Gastroesophageal sphincter (tissue), 4 donors: ENCODE results near the gene NYAP1. TPM values are rescaled to one million over a fixed set of nuclear protein-coding genes. Genes with fewer than 3 reads are reported as not detected.

Experiments used
- ATAC-seq: fragments of 150-250 bp; one replicate; pipeline ENCODE4 v1.9.1; 2016; ENCODE audit warnings: mild to moderate bottlenecking, moderate library complexity
- H3K27ac ChIP-seq, 4 donors: fragments of 200-600 bp; sonication (generic) in 3 of 4; 1 replicate in 3 of 4; 2 replicates in 1 of 4; pipeline ENCODE4 v1.5.1; 2016 to 2019
- H3K27me3 ChIP-seq: fragments of 200-600 bp; sonication (generic); one replicate; pipeline ENCODE4 v1.5.1; 2019
- H3K36me3 ChIP-seq, 2 donors: fragments of 200-600 bp; sonication (generic); one replicate each; pipeline ENCODE4 v1.5.1; 2019; ENCODE audit warnings: control low read depth in 1 of 2
- H3K4me1 ChIP-seq, 3 donors: fragments of 200-600 bp; sonication (generic); 1 replicate in 2 of 3; 2 replicates in 1 of 3; pipeline ENCODE4 v1.5.1; 2016 to 2019; ENCODE audit warnings: control low read depth in 2 of 3
- H3K4me3 ChIP-seq, 2 donors: fragments of 200-600 bp; sonication (generic); one replicate each; pipeline ENCODE4 v1.5.1; 2019; ENCODE audit warnings: mild to moderate bottlenecking in 1 of 2, moderate library complexity in 1 of 2
- H3K9me3 ChIP-seq, 3 donors: fragments of 200-600 bp; sonication (generic); one replicate each; pipeline ENCODE4 v1.5.1; 2017 to 2019; ENCODE audit warnings: control low read depth in 2 of 3
- CTCF ChIP-seq, 4 experiments: fragments of 200-600 bp in 2 of 4; fragments of 450-650 bp in 2 of 4; sonication (generic) in 1 of 4; IDR thresholded peaks; one replicate each; pipeline ENCODE4 v1.5.1; 2017 to 2019; ENCODE audit warnings: antibody characterized with exemption in 4 of 4, mild to moderate bottlenecking in 2 of 4, moderate library complexity in 2 of 4
- EP300 ChIP-seq: sonication (generic); formaldehyde crosslinking; IDR thresholded peaks from one replicate; pipeline ENCODE4 v1.6.1; 2017; ENCODE audit warnings: antibody characterized with exemption, mild to moderate bottlenecking
- POLR2A ChIP-seq, 2 donors: fragments of 450-650 bp; IDR thresholded peaks; one replicate each; pipeline ENCODE4 v1.6.1; 2017; ENCODE audit warnings: antibody characterized with exemption in 2 of 2, mild to moderate bottlenecking in 2 of 2, moderate library complexity in 1 of 2
- POLR2AphosphoS5 ChIP-seq: sonication (generic); formaldehyde crosslinking; IDR thresholded peaks from one replicate; pipeline ENCODE4 v1.6.1; 2017; ENCODE audit warnings: antibody characterized with exemption
- WGBS, 2 donors: methylation state at CpG; one replicate each; pipeline ENCODE4 v1.1.5; 2018; ENCODE audit warnings: low coverage in 1 of 2; 5-methylcytosine and 5-hydroxymethylcytosine counted together
- total RNA-seq, 4 donors: library from RNA; depleted of rRNA; stranded (reverse); fragments of >200 nt; gene quantifications; one replicate each; pipeline ENCODE4 v1.1.0, GENCODE V29; 2016

NYAP1 gene
- total RNA-seq, 4 donors from 2014 or later = 0.94 to 3.1 (median 1.8) TPM

- no peak for TF ChIP-seq POLR2A (IDR thresholded peaks at IDR 0.05)
- TF ChIP-seq EP300 = no peak
- TF ChIP-seq CTCF (IDR thresholded peaks at IDR 0.05) = no peak
- TF ChIP-seq POLR2AphosphoS5 = no peak
- ATAC-seq = no peak
- H3K4me1 ChIP-seq = peaks cover 0 to 8% (median 0%) of the 10 kb centered on the region in 3 donors
- H3K4me3 ChIP-seq = no peak overlapping the region
- no peak overlapping the region for H3K27ac ChIP-seq
- H3K9me3 ChIP-seq = no peaks in the 10 kb centered on the region
- 90 to 92% methylated on average over 2 to 3 of the region's 3 CpGs for WGBS, 2 donors
- peaks cover 0 to 13% of the 10 kb centered on the region in 2 donors for H3K36me3 ChIP-seq
- H3K27me3 ChIP-seq = no peaks in the 10 kb centered on the region
Observed at GRCh38 chr7:100455206-100455605, 28.5 kb upstream of the NYAP1 start.

- Histone ChIP-seq H3K4me1 (no peaks in the 10 kb centered on the region), H3K27me3 (no peaks in the 10 kb centered on the region), H3K4me3 (no peak overlapping the region), H3K27ac (no peak overlapping the region), H3K36me3 (peaks cover 0 to 27% of the 10 kb centered on the region in 2 donors), H3K9me3 (no peaks in the 10 kb centered on the region)
- 59 to 77% methylated on average over 4 to 5 of the region's 14 CpGs for WGBS, 2 donors
- TF ChIP-seq CTCF (IDR thresholded peaks at IDR 0.05) = no peak
- no peak for TF ChIP-seq POLR2A (IDR thresholded peaks at IDR 0.05)
- no peak for TF ChIP-seq POLR2AphosphoS5
- no peak for TF ChIP-seq EP300
- ATAC-seq = no peak
Observed at GRCh38 chr7:100456562-100456961, 27.2 kb upstream of the NYAP1 start.

- Histone ChIP-seq H3K4me3 (no peak overlapping the region), H3K4me1 (no peaks in the 10 kb centered on the region), H3K27me3 (no peaks in the 10 kb centered on the region), H3K9me3 (no peaks in the 10 kb centered on the region), H3K36me3 (peaks cover 0 to 28% of the 10 kb centered on the region in 2 donors), H3K27ac (no peak overlapping the region)
- no peak for TF ChIP-seq POLR2AphosphoS5
- no peak for TF ChIP-seq POLR2A (IDR thresholded peaks at IDR 0.05)
- no peak for TF ChIP-seq CTCF (IDR thresholded peaks at IDR 0.05)
- no peak for TF ChIP-seq EP300
- ATAC-seq = no peak
- WGBS, 2 donors = 91 to 100% methylated on average over 3 to 6 of the region's 6 CpGs
Observed at GRCh38 chr7:100457033-100457432, 26.7 kb upstream of the NYAP1 start.

GRCh38 chr7:100464210-100464660 is 19.5 kb upstream of the NYAP1 start, which contains the start of gene SPACDR:
SPACDR (minus strand) TSS chr7:100464260; CDS start chr7:100464025, 235 bp downstream.
- Histone ChIP-seq H3K4me1 (peaks cover 0 to 51% (median 13%) of the 10 kb centered on the region in 3 donors), H3K36me3 (peaks cover 0 to 56% of the 10 kb centered on the region in 2 donors), H3K27ac (no peak within 1 kb of the TSS), H3K9me3 (no peaks in the 10 kb centered on the region), H3K4me3 (no peak within 1 kb of the TSS), H3K27me3 (no peaks in the 10 kb centered on the region)
- no peak for TF ChIP-seq POLR2AphosphoS5
- no peak for TF ChIP-seq CTCF (IDR thresholded peaks at IDR 0.05)
- no peak for TF ChIP-seq EP300
- no peak for TF ChIP-seq POLR2A (IDR thresholded peaks at IDR 0.05)
- 48 to 90% methylated on average over 2 to 4 of the region's 7 CpGs for WGBS, 2 donors
- ATAC-seq = no peak

- 93% methylated on average over 2 of the region's 2 CpGs; no CpG with 5 or more reads in 1 of the 2 donors for WGBS, 2 donors
- ATAC-seq = no peak
Observed at GRCh38 chr7:100464791-100465190, 18.9 kb upstream of the NYAP1 start.

More at GRCh38 chr7:100464791-100465190, 18.9 kb upstream of the NYAP1 start:
- H3K27ac ChIP-seq = no peak overlapping the region
- peaks cover 0 to 55% of the 10 kb centered on the region in 2 donors for H3K36me3 ChIP-seq
- H3K4me1 ChIP-seq = peaks cover 3 to 57% (median 18%) of the 10 kb centered on the region in 3 donors
- no peaks in the 10 kb centered on the region for H3K9me3 ChIP-seq
- TF ChIP-seq POLR2AphosphoS5 (no peak), EP300 (no peak), POLR2A (IDR thresholded peaks at IDR 0.05) (no peak), CTCF (IDR thresholded peaks at IDR 0.05) (no peak)
- H3K27me3 ChIP-seq = no peaks in the 10 kb centered on the region
- no peak overlapping the region for H3K4me3 ChIP-seq
